CD14-positive monocyte (primary cell): ENCODE results near the gene RABGAP1. TPM values are rescaled to one million over a fixed set of nuclear protein-coding genes. Genes with fewer than 3 reads are reported as not detected.

Experiments
- DNase-seq, 3 donors: peaks; one replicate each; pipeline ENCODE4 v3.0.0-alpha.2; 2011 to 2022
- H2AFZ ChIP-seq: 2 replicates; pipeline ENCODE4 v1.6.0; 2012; ENCODE audit warnings: mild to moderate bottlenecking, low read depth, low read length, inconsistent platforms; ENCODE audit not compliant: insufficient read depth, poor library complexity, severe bottlenecking
- H3K27ac ChIP-seq, 2 donors: 1 replicate in 1 of 2; 2 replicates in 1 of 2; pipeline ENCODE4 v1.5.1; 2012 to 2013; ENCODE audit warnings: low read length in 2 of 2, control low read depth in 1 of 2, inconsistent platforms in 1 of 2, low read depth in 1 of 2, mild to moderate bottlenecking in 1 of 2
- H3K27me3 ChIP-seq, 2 donors: one replicate each; pipeline versions ENCODE4 v1.6.0 to v1.6.1; 2011 to 2013; ENCODE audit warnings: low read length in 2 of 2; ENCODE audit not compliant: control insufficient read depth in 2 of 2, insufficient read depth in 2 of 2
- H3K36me3 ChIP-seq, 2 donors: replicated peaks in 1 of 2; 1 replicate in 1 of 2; 2 replicates in 1 of 2; pipeline versions ENCODE4 v1.5.1 to v1.6.1; 2012 to 2013; ENCODE audit warnings: low read length in 2 of 2, control low read depth in 1 of 2, inconsistent platforms in 1 of 2, mild to moderate bottlenecking in 1 of 2; ENCODE audit not compliant: insufficient read depth in 2 of 2, control insufficient read depth in 1 of 2
- H3K4me1 ChIP-seq, 2 donors: 1 replicate in 1 of 2; 2 replicates in 1 of 2; pipeline versions ENCODE4 v1.5.1 to v1.6.1; 2012 to 2013; ENCODE audit warnings: low read length in 2 of 2, control low read depth in 1 of 2, inconsistent platforms in 1 of 2, mild to moderate bottlenecking in 1 of 2, moderate library complexity in 1 of 2; ENCODE audit not compliant: insufficient read depth in 2 of 2, control insufficient read depth in 1 of 2
- H3K4me2 ChIP-seq: replicated peaks from 2 replicates; pipeline ENCODE3; 2012; ENCODE audit warnings: low read length, moderate library complexity, mild to moderate bottlenecking; ENCODE audit not compliant: poor library complexity, severe bottlenecking; ENCODE audit errors: extremely low read depth
- H3K4me3 ChIP-seq, 3 experiments: fragments of 200-600 bp in 1 of 3; sonication (generic) in 1 of 3; replicated peaks in 1 of 3; 1 replicate in 2 of 3; 2 replicates in 1 of 3; pipeline ENCODE4 v1.5.1; 2011 to 2013; ENCODE audit warnings: low read length in 3 of 3, mild to moderate bottlenecking in 3 of 3, control low read depth in 2 of 3, low read depth in 2 of 3, inconsistent platforms in 1 of 3, moderate library complexity in 1 of 3
- H3K79me2 ChIP-seq: 2 replicates; pipeline ENCODE4 v1.6.0; 2012; ENCODE audit warnings: mild to moderate bottlenecking, control low read depth, inconsistent platforms, low read length, moderate library complexity; ENCODE audit not compliant: insufficient read depth
- H3K9ac ChIP-seq: 2 replicates; pipeline ENCODE4 v1.6.0; 2017; ENCODE audit warnings: low read length, mild to moderate bottlenecking; ENCODE audit not compliant: insufficient read depth, poor library complexity, severe bottlenecking
- H3K9me3 ChIP-seq, 2 donors: replicated peaks in 1 of 2; 1 replicate in 1 of 2; 2 replicates in 1 of 2; pipeline versions ENCODE4 v1.5.1 to v1.6.1; 2012 to 2013; ENCODE audit warnings: low read length in 2 of 2, control low read depth in 1 of 2; ENCODE audit not compliant: control insufficient read depth in 1 of 2, insufficient read depth in 1 of 2
- H4K20me1 ChIP-seq: 2 replicates; pipeline ENCODE4 v1.6.0; 2012; ENCODE audit warnings: mild to moderate bottlenecking, low read length, control low read depth, moderate library complexity; ENCODE audit not compliant: insufficient read depth
- H3K27ac Mint-ChIP-seq, 7 donors: one replicate each; pipeline ENCODE4 v1.8.0; 2020; ENCODE audit warnings: mild to moderate bottlenecking in 7 of 7, mixed read lengths in 7 of 7, moderate library complexity in 6 of 7, inconsistent platforms in 2 of 7
- H3K27me3 Mint-ChIP-seq, 3 donors: one replicate each; pipeline ENCODE4 v1.8.0; 2021 to 2022; ENCODE audit warnings: low read depth in 3 of 3, mild to moderate bottlenecking in 3 of 3, mixed read lengths in 3 of 3, moderate library complexity in 3 of 3, inconsistent platforms in 1 of 3
- H3K36me3 Mint-ChIP-seq, 2 donors: one replicate each; pipeline ENCODE4 v1.8.0; 2020; ENCODE audit warnings: mixed read lengths in 2 of 2, inconsistent platforms in 1 of 2, mild to moderate bottlenecking in 1 of 2
- H3K4me1 Mint-ChIP-seq: one replicate; pipeline ENCODE4 v1.8.0; 2020; ENCODE audit warnings: mild to moderate bottlenecking, mixed read lengths
- H3K4me3 Mint-ChIP-seq, 2 donors: one replicate each; pipeline ENCODE4 v1.8.0; 2020; ENCODE audit warnings: mild to moderate bottlenecking in 2 of 2, mixed read lengths in 2 of 2, moderate library complexity in 1 of 2
- H3K9me3 Mint-ChIP-seq, 7 donors: one replicate each; pipeline ENCODE4 v1.8.0; 2020 to 2022; ENCODE audit warnings: mixed read lengths in 7 of 7, mild to moderate bottlenecking in 6 of 7, moderate library complexity in 6 of 7, inconsistent platforms in 2 of 7
- WGBS: methylation state at CpG from one replicate; pipeline ENCODE4 v1.1.5; 2013; ENCODE audit warnings: missing lambda C conversion rate; ENCODE audit not compliant: insufficient coverage; 5-methylcytosine and 5-hydroxymethylcytosine counted together
- intact Hi-C, 2 donors: fragments of 100-400 bp; cut with micrococcal nuclease; formaldehyde crosslinking; loops; one replicate each; pipeline versions ENCODE4 v1.15.0 to v1.15.1; 2023
- polyA plus RNA-seq, 3 donors: library from polyadenylated mRNA; depleted of rRNA in 1 of 3; unstranded in 2 of 3; stranded (reverse) in 1 of 3; fragments of 300-500 nt in 2 of 3; fragments of >200 nt in 1 of 3; fragmentation: Illumina TruSeq in 2 of 3; gene quantifications; 1 replicate in 2 of 3; 2 replicates in 1 of 3; pipeline ENCODE4 v1.2.3, GENCODE V29; 2012 to 2021
- TF ChIP-seq, protein P1 (sequence below): fragments of 200-600 bp; IDR thresholded peaks from one replicate; pipeline ENCODE4 v1.8.0; 2022; ENCODE audit warnings: antibody characterized with exemption, mild to moderate bottlenecking

The RABGAP1 gene
- polyA plus RNA-seq, 3 donors, result 14.7 to 24.1 (median 19.3) TPM

GRCh38 chr9:123073441-123073840, 132.6 kb downstream of the RABGAP1 start:
- Mint-ChIP-seq H3K4me3 (no peak overlapping the region), H3K36me3 (peaks cover 68 to 79% of the 10 kb centered on the region in 2 donors), H3K27me3 (no peaks in the 10 kb centered on the region), H3K9me3 (no peaks in the 10 kb centered on the region), H3K27ac (no peak overlapping the region), H3K4me1 (no peaks in the 10 kb centered on the region)
- Histone ChIP-seq H3K4me2 (no peak overlapping the region), H3K9me3 (no peaks in the 10 kb centered on the region), H3K27ac (no peak overlapping the region), H3K9ac (no peak overlapping the region), H3K4me1 (no peaks in the 10 kb centered on the region), H3K79me2 (no peaks in the 10 kb centered on the region), H2AFZ (no peak overlapping the region), H3K36me3 (peaks cover 72 to 97% of the 10 kb centered on the region in 2 donors), H3K4me3 (no peak overlapping the region), H3K27me3 (no peaks in the 10 kb centered on the region), H4K20me1 (no peaks in the 10 kb centered on the region)
- TF ChIP-seq, protein P1, sequence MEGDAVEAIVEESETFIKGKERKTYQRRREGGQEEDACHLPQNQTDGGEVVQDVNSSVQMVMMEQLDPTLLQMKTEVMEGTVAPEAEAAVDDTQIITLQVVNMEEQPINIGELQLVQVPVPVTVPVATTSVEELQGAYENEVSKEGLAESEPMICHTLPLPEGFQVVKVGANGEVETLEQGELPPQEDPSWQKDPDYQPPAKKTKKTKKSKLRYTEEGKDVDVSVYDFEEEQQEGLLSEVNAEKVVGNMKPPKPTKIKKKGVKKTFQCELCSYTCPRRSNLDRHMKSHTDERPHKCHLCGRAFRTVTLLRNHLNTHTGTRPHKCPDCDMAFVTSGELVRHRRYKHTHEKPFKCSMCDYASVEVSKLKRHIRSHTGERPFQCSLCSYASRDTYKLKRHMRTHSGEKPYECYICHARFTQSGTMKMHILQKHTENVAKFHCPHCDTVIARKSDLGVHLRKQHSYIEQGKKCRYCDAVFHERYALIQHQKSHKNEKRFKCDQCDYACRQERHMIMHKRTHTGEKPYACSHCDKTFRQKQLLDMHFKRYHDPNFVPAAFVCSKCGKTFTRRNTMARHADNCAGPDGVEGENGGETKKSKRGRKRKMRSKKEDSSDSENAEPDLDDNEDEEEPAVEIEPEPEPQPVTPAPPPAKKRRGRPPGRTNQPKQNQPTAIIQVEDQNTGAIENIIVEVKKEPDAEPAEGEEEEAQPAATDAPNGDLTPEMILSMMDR, result no peak
- intact Hi-C loops, result no loop called here
- DNase-seq, result no peak
- WGBS, result 90% methylated on average over 2 of the region's 5 CpGs

DNA sequence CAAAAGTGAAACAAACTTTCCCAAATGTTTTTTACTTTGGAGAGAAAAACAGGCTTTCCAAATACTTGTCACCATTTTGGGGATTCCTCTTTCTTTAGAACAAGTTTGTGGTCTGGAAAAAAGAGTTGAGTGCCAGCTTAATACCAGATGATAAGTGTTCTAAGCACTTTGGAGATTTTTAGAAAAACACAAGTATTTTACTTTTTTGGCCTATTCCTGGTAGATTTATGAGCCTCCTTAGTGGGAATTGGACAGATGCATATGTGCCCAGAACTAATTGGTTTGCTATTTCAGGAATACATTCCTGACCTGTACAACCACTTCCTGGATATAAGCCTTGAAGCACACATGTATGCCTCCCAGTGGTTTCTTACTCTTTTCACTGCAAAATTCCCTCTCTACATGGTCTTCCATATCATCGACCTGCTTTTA, 133.2 kb downstream of the RABGAP1 start:
- no peaks in the 10 kb centered on the region for H3K27me3 Mint-ChIP-seq
- H3K4me3 ChIP-seq, result no peak overlapping the region
- H3K36me3 Mint-ChIP-seq, result peaks cover 70 to 81% of the 10 kb centered on the region in 2 donors

More for the DNA sequence above, 133.2 kb downstream of the RABGAP1 start:
- H3K9me3 Mint-ChIP-seq, result no peaks in the 10 kb centered on the region
- no CpG with 5 or more reads among the region's 1 CpG for WGBS
- H3K4me1 ChIP-seq, result no peaks in the 10 kb centered on the region
- H3K4me3 Mint-ChIP-seq, result no peak overlapping the region
- TF ChIP-seq, protein P1, result no peak
- H3K4me2 ChIP-seq, result no peak overlapping the region
- H3K36me3 ChIP-seq, result peaks cover 74 to 97% of the 10 kb centered on the region in 2 donors
- H3K9ac ChIP-seq, result no peak overlapping the region
- no peaks in the 10 kb centered on the region for H4K20me1 ChIP-seq
- no peak overlapping the region for H3K27ac ChIP-seq
- H3K9me3 ChIP-seq, result no peaks in the 10 kb centered on the region
- H3K27me3 ChIP-seq, result no peaks in the 10 kb centered on the region
- intact Hi-C loops, result no loop called here
- no peaks in the 10 kb centered on the region for H3K79me2 ChIP-seq
- H3K27ac Mint-ChIP-seq, result no peak overlapping the region
- no peak overlapping the region for H2AFZ ChIP-seq
- no peaks in the 10 kb centered on the region for H3K4me1 Mint-ChIP-seq
- DNase-seq, result no peak
